GM23338 (cell line): ENCODE measurements around the gene CFAP299.

Source experiments
- TF ChIP-seq, protein P1 (sequence below), 2 experiments: fragments of 200-600 bp in 1 of 2; sonication (generic) in 1 of 2; conservative IDR thresholded peaks; 2 replicates each; pipeline versions ENCODE4 v1.5.1 to v1.6.1; 2016 to 2017; ENCODE audit warnings: antibody characterized with exemption in 2 of 2, low read depth in 2 of 2, mild to moderate bottlenecking in 2 of 2, moderate library complexity in 1 of 2
- TF ChIP-seq, protein P2 (sequence below): IDR thresholded peaks from one replicate; pipeline ENCODE4 v1.6.1; 2018; ENCODE audit warnings: antibody characterized with exemption; ENCODE audit not compliant: unreplicated experiment

DNA sequence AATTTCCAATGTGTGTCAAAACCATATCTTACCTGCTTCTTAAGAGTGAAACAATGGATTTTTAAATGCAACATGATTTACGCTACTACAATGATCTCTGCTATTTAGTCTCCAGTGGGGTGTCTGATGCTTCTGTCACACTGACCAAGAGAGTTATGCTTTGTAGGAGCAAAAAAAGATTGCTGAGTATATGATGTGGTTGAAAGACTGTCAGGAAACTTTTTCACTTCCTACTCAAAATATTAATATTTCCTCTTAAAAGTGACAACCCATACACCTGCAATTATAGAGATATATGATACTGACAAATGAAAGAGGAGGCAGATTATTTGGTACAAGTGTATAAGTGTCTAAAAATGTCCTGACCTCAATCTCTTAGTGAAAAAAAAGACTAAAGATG lies 589.8 kb downstream of the CFAP299 start:
- TF ChIP-seq, protein P1, sequence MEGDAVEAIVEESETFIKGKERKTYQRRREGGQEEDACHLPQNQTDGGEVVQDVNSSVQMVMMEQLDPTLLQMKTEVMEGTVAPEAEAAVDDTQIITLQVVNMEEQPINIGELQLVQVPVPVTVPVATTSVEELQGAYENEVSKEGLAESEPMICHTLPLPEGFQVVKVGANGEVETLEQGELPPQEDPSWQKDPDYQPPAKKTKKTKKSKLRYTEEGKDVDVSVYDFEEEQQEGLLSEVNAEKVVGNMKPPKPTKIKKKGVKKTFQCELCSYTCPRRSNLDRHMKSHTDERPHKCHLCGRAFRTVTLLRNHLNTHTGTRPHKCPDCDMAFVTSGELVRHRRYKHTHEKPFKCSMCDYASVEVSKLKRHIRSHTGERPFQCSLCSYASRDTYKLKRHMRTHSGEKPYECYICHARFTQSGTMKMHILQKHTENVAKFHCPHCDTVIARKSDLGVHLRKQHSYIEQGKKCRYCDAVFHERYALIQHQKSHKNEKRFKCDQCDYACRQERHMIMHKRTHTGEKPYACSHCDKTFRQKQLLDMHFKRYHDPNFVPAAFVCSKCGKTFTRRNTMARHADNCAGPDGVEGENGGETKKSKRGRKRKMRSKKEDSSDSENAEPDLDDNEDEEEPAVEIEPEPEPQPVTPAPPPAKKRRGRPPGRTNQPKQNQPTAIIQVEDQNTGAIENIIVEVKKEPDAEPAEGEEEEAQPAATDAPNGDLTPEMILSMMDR (conservative IDR thresholded peaks at IDR 0.05; ENCODE audit: low read depth in 2 of 2) = no peak
- TF ChIP-seq, protein P2, sequence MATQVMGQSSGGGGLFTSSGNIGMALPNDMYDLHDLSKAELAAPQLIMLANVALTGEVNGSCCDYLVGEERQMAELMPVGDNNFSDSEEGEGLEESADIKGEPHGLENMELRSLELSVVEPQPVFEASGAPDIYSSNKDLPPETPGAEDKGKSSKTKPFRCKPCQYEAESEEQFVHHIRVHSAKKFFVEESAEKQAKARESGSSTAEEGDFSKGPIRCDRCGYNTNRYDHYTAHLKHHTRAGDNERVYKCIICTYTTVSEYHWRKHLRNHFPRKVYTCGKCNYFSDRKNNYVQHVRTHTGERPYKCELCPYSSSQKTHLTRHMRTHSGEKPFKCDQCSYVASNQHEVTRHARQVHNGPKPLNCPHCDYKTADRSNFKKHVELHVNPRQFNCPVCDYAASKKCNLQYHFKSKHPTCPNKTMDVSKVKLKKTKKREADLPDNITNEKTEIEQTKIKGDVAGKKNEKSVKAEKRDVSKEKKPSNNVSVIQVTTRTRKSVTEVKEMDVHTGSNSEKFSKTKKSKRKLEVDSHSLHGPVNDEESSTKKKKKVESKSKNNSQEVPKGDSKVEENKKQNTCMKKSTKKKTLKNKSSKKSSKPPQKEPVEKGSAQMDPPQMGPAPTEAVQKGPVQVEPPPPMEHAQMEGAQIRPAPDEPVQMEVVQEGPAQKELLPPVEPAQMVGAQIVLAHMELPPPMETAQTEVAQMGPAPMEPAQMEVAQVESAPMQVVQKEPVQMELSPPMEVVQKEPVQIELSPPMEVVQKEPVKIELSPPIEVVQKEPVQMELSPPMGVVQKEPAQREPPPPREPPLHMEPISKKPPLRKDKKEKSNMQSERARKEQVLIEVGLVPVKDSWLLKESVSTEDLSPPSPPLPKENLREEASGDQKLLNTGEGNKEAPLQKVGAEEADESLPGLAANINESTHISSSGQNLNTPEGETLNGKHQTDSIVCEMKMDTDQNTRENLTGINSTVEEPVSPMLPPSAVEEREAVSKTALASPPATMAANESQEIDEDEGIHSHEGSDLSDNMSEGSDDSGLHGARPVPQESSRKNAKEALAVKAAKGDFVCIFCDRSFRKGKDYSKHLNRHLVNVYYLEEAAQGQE = no peak
